ENCODE measurements around the gene BSPRY. TPM values are rescaled to one million over a fixed set of nuclear protein-coding genes. Genes with fewer than 3 reads are reported as not detected.

The BSPRY gene
- total RNA-seq, 2 donors from 2014 or later, result 14.1 to 17.9 TPM

DNA sequence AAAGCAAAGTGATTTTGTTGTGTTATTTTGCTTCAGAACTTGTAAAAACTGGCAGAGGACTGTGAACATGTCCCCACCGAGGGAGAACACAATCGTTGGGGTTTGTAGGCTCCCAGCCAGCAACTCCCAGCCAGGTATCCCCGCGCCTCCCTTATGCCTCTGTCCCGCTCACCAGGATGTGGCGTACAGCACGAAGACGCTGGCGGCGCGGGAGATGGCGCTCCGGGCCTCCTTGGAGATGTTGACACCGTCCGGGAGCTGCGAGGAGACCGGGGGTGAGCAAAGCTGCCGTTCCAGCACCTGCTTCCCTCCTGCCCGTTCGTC lies 60.5 kb downstream of the BSPRY start:
- TF ChIP-seq, protein P1, sequence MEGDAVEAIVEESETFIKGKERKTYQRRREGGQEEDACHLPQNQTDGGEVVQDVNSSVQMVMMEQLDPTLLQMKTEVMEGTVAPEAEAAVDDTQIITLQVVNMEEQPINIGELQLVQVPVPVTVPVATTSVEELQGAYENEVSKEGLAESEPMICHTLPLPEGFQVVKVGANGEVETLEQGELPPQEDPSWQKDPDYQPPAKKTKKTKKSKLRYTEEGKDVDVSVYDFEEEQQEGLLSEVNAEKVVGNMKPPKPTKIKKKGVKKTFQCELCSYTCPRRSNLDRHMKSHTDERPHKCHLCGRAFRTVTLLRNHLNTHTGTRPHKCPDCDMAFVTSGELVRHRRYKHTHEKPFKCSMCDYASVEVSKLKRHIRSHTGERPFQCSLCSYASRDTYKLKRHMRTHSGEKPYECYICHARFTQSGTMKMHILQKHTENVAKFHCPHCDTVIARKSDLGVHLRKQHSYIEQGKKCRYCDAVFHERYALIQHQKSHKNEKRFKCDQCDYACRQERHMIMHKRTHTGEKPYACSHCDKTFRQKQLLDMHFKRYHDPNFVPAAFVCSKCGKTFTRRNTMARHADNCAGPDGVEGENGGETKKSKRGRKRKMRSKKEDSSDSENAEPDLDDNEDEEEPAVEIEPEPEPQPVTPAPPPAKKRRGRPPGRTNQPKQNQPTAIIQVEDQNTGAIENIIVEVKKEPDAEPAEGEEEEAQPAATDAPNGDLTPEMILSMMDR (conservative IDR thresholded peaks at IDR 0.05), result peak; percentile 29
- H3K27ac ChIP-seq (ENCODE audit: low read depth, low read length), result peak overlapping the region; percentile 92
- H3K36me3 Mint-ChIP-seq (ENCODE audit: low read depth), result peaks cover 24% of the 10 kb centered on the region
- H3K9me3 ChIP-seq (ENCODE audit: control insufficient read depth, low read length), result no peaks in the 10 kb centered on the region
- WGBS, 2 experiments (ENCODE audit: insufficient coverage in 1 of 2, insufficient read length in 1 of 2), result 0% methylated on average over 2 to 20 of the region's 20 CpGs
- no peaks in the 10 kb centered on the region for H3K27me3 Mint-ChIP-seq (ENCODE audit: insufficient read depth)
- H3K27ac Mint-ChIP-seq, result peak overlapping the region; percentile 100
- H3K36me3 ChIP-seq (ENCODE audit: control insufficient read depth, insufficient read depth, low read length), result peaks cover 20% of the 10 kb centered on the region
- peak overlapping the region; percentile 83 for H3K9ac ChIP-seq (ENCODE audit: extremely low read depth, low read length, poor library complexity, severe bottlenecking)
- H3K9me3 Mint-ChIP-seq, result no peaks in the 10 kb centered on the region
- peaks cover 3% of the 10 kb centered on the region for H3K4me1 ChIP-seq (ENCODE audit: control insufficient read depth, insufficient read depth, low read length)
- peak overlapping the region; percentile 89 for H3K4me3 ChIP-seq (ENCODE audit: low read length)
- no peaks in the 10 kb centered on the region for H3K27me3 ChIP-seq (ENCODE audit: control insufficient read depth, insufficient read depth, low read length, poor library complexity, severe bottlenecking)
- peaks cover 19% of the 10 kb centered on the region for H3K4me1 Mint-ChIP-seq
- no peak for DNase-seq
- H3K4me3 Mint-ChIP-seq, result peak overlapping the region; percentile 98

DNA sequence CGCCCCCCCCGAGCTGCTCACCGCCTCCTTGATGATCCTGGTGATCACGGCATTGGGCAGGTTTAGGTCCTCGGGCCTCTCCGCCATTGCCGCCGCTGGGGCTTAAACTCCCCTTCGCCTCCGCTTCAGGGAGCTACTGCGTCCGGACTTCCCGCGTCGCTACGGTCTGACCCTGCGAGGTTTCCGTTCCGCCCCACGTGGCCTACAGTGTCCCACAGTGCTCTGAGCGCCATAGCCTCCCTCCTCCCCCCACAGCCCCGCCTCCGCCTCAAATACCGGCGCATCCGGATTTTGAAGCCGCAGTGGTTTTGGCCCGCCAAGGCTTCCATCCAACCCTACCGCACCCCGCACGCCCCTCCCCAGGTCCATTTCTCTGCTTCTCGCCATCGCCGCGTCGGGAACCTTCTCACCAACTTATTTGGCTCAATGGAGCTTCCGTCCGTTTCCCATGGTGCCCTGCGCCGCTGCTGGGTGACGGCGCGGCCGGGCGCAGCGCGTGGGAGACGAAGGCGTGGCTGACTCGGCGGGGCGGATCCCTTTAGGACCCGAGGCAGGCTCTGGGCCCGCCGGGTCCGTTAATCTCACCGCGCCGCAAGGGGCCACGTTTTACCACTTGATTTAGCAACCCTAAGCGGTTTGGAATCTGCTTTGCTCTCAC lies 61.0 kb downstream of the BSPRY start, which contains the start of the genes C9orf43 and POLE3:
TSS of gene C9orf43 (plus strand) at position 541 of the 658 bp plus-strand sequence. CDS start 2,747 bp downstream, outside the sequence.
TSS of gene POLE3 (minus strand) at position 469 of the 658 bp plus-strand sequence. CDS start at position 87, 382 bp downstream.
- H3K9me3 ChIP-seq (ENCODE audit: control insufficient read depth, low read length), result no peaks in the 10 kb centered on the region

DNA sequence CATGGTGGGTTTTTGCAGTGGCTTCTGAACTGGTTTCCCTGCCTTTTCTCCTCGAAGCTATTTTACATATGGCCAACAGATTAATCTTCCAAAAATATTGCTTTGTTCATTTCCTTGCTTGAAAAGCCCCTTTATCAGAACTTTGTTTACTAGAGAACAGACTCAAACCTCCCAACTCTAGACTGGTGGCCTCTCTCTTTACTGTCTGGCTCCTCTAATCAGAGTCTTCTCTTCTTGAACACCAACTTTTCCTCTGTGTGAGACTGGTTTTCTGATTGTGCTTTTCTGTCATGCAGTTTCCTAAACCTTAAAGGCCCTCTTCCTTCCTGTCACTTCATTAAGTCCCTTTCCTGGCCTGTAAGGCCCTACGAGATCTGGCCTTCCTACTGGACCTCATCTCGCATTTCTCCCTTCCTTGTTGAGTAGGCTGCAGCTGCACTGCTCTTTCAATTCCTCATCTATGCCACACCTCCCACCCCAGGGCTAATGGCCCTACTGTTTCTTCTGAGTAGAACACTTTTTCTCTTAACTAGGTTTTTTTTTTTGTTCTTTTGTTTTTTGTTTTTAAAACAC lies 66.9 kb downstream of the BSPRY start:
- DNase-seq, result no peak
- H3K27me3 ChIP-seq (ENCODE audit: control insufficient read depth, insufficient read depth, low read length, poor library complexity, severe bottlenecking), result no peaks in the 10 kb centered on the region
- 79 to 89% methylated on average over 3 of the region's 3 CpGs for WGBS, 2 experiments (ENCODE audit: insufficient coverage in 1 of 2, insufficient read length in 1 of 2)
- H3K27ac ChIP-seq (ENCODE audit: low read depth, low read length), result no peak overlapping the region
- H3K4me1 ChIP-seq (ENCODE audit: control insufficient read depth, insufficient read depth, low read length), result no peaks in the 10 kb centered on the region
- H3K36me3 Mint-ChIP-seq (ENCODE audit: low read depth), result no peaks in the 10 kb centered on the region
- no peak overlapping the region for H3K4me3 ChIP-seq (ENCODE audit: low read length)
- TF ChIP-seq, protein P1 (conservative IDR thresholded peaks at IDR 0.05), result no peak
- H3K4me1 Mint-ChIP-seq, result peaks cover 5% of the 10 kb centered on the region
- no peak overlapping the region for H3K9ac ChIP-seq (ENCODE audit: extremely low read depth, low read length, poor library complexity, severe bottlenecking)
- no peaks in the 10 kb centered on the region for H3K9me3 ChIP-seq (ENCODE audit: control insufficient read depth, low read length)
- H3K36me3 ChIP-seq (ENCODE audit: control insufficient read depth, insufficient read depth, low read length), result no peaks in the 10 kb centered on the region
- H3K9me3 Mint-ChIP-seq, result no peaks in the 10 kb centered on the region
- no peak overlapping the region for H3K4me3 Mint-ChIP-seq
- no peak overlapping the region for H3K27ac Mint-ChIP-seq
- H3K27me3 Mint-ChIP-seq (ENCODE audit: insufficient read depth), result no peaks in the 10 kb centered on the region

More for the DNA sequence above, 61.0 kb downstream of the BSPRY start, which contains the start of the genes C9orf43 and POLE3:
- H3K27me3 Mint-ChIP-seq (ENCODE audit: insufficient read depth), result no peaks in the 10 kb centered on the region
- peaks cover 24% of the 10 kb centered on the region for H3K36me3 Mint-ChIP-seq (ENCODE audit: low read depth)
- peak; percentile 98 for DNase-seq
- peak within 1 kb of the TSS; percentile 98 for H3K4me3 Mint-ChIP-seq
- TF ChIP-seq, protein P1 (conservative IDR thresholded peaks at IDR 0.05), result no peak
- Histone ChIP-seq H3K27me3 (ENCODE audit: control insufficient read depth, insufficient read depth, low read length, poor library complexity, severe bottlenecking) (no peaks in the 10 kb centered on the region), H3K9ac (ENCODE audit: extremely low read depth, low read length, poor library complexity, severe bottlenecking) (peak within 1 kb of the TSS; percentile 83), H3K27ac (ENCODE audit: low read depth, low read length) (peak within 1 kb of the TSS; percentile 92), H3K4me1 (ENCODE audit: control insufficient read depth, insufficient read depth, low read length) (peaks cover 3% of the 10 kb centered on the region), H3K4me3 (ENCODE audit: low read length) (peak within 1 kb of the TSS; percentile 89), H3K36me3 (ENCODE audit: control insufficient read depth, insufficient read depth, low read length) (peaks cover 20% of the 10 kb centered on the region)
- H3K4me1 Mint-ChIP-seq, result peaks cover 19% of the 10 kb centered on the region
- no peaks in the 10 kb centered on the region for H3K9me3 Mint-ChIP-seq
- WGBS, 2 experiments (ENCODE audit: insufficient coverage in 1 of 2, insufficient read length in 1 of 2), result 0% methylated on average over 31 to 61 of the region's 61 CpGs
- H3K27ac Mint-ChIP-seq, result peak within 1 kb of the TSS; percentile 100
